ENCODE data around the gene MRPL20.
"Not testable (repeated sequence)": the region's sequence is repeated elsewhere in the genome, so short reads cannot be mapped to it uniquely, and the experiment has no call there.

MRPL20 gene

GRCh38 chr1:1406821-1407635, at the start of gene MRPL20:
TSS of gene MRPL20 (minus strand) at chr1:1407293. CDS start at chr1:1407217, 76 bp downstream.
- DNase-seq (ENCODE audit: low spot score), result peak; percentile 91

- not testable (repeated sequence) for DNase-seq (ENCODE audit: low spot score)
Observed at GRCh38 chr1:1456683-1457255, 49.7 kb upstream of the MRPL20 start.

GRCh38 chr1:1455934-1456333, 48.8 kb upstream of the MRPL20 start:
- DNase-seq (ENCODE audit: low spot score), result not testable (repeated sequence)

- DNase-seq (ENCODE audit: low spot score), result no peak
Observed at GRCh38 chr1:1455366-1455884, 48.3 kb upstream of the MRPL20 start.

GRCh38 chr1:1454286-1455056, 47.4 kb upstream of the MRPL20 start:
- DNase-seq (ENCODE audit: low spot score), result not testable (repeated sequence)

- no peak for DNase-seq (ENCODE audit: low spot score)
Observed at GRCh38 chr1:1452882-1453281, 45.8 kb upstream of the MRPL20 start.

GRCh38 chr1:1452365-1452739, 45.3 kb upstream of the MRPL20 start:
- not testable (repeated sequence) for DNase-seq (ENCODE audit: low spot score)

GRCh38 chr1:1451696-1452364, 44.7 kb upstream of the MRPL20 start:
- DNase-seq (ENCODE audit: low spot score), result no peak

- DNase-seq (ENCODE audit: low spot score), result not testable (repeated sequence)
Observed at GRCh38 chr1:1450616-1451015, 43.5 kb upstream of the MRPL20 start.

- DNase-seq (ENCODE audit: low spot score), result no peak
Observed at GRCh38 chr1:1449099-1449739, 42.1 kb upstream of the MRPL20 start, which contains the start of gene ATAD3C. TSS of gene ATAD3C (plus strand) at chr1:1449689. CDS start at chr1:1450684, 995 bp downstream.

- not testable (repeated sequence) for DNase-seq (ENCODE audit: low spot score)
Observed at GRCh38 chr1:1446631-1447030, 39.5 kb upstream of the MRPL20 start.

GRCh38 chr1:1442069-1442770, 35.1 kb upstream of the MRPL20 start:
- DNase-seq (ENCODE audit: low spot score), result no peak

- no peak for DNase-seq (ENCODE audit: low spot score)
Observed at GRCh38 chr1:1441002-1441888, 34.2 kb upstream of the MRPL20 start.

GRCh38 chr1:1440262-1441001, 33.3 kb upstream of the MRPL20 start:
- DNase-seq (ENCODE audit: low spot score), result no peak

GRCh38 chr1:1439546-1440261, 32.6 kb upstream of the MRPL20 start:
- no peak for DNase-seq (ENCODE audit: low spot score)

GRCh38 chr1:1438531-1439381, 31.7 kb upstream of the MRPL20 start:
- DNase-seq (ENCODE audit: low spot score), result no peak

- DNase-seq (ENCODE audit: low spot score), result no peak
Observed at GRCh38 chr1:1437904-1438376, 30.8 kb upstream of the MRPL20 start.

Data from kidney capillary endothelial cell (primary cell).